Stimulated activated memory B cell treated with anti-CD40 and anti-IgM and Interleukin-4, amounts not matched to agents 10 μg/mL and 1 μg/mL and 100 μg/mL, for 72 hours (primary cell): ENCODE measurements around the gene TRMO.

Source experiments
- ATAC-seq: fragments of 150-1000 bp; cut with Tn5 transposase; 2 replicates; pipeline ENCODE4 v1.10.0; 2021
- H3K27ac Mint-ChIP-seq: one replicate; pipeline ENCODE4 v1.8.0; 2022; ENCODE audit warnings: mild to moderate bottlenecking, mixed read lengths
- H3K27me3 Mint-ChIP-seq: one replicate; pipeline ENCODE4 v1.8.0; 2022; ENCODE audit warnings: mixed read lengths
- H3K36me3 Mint-ChIP-seq: one replicate; pipeline ENCODE4 v1.8.0; 2022; ENCODE audit warnings: mixed read lengths
- H3K4me1 Mint-ChIP-seq: one replicate; pipeline ENCODE4 v1.8.0; 2022; ENCODE audit warnings: mixed read lengths
- H3K4me3 Mint-ChIP-seq: one replicate; pipeline ENCODE4 v1.8.0; 2022; ENCODE audit warnings: mild to moderate bottlenecking, moderate library complexity, mixed read lengths
- H3K9me3 Mint-ChIP-seq: one replicate; pipeline ENCODE4 v1.8.0; 2022; ENCODE audit warnings: mixed read lengths

TRMO gene

GRCh38 chr9:97925497-97926334 is 3.4 kb upstream of the TRMO start:
- Mint-ChIP-seq H3K36me3 (no peaks in the 10 kb centered on the region), H3K27ac (no peak overlapping the region), H3K4me3 (no peak overlapping the region), H3K27me3 (no peaks in the 10 kb centered on the region), H3K9me3 (no peaks in the 10 kb centered on the region), H3K4me1 (peaks cover 36% of the 10 kb centered on the region)
- ATAC-seq = no peak

- no peak for ATAC-seq
- H3K9me3 Mint-ChIP-seq = no peaks in the 10 kb centered on the region
- H3K4me1 Mint-ChIP-seq = peaks cover 49% of the 10 kb centered on the region
- H3K27me3 Mint-ChIP-seq = no peaks in the 10 kb centered on the region
- H3K36me3 Mint-ChIP-seq = peaks cover under 1% of the 10 kb centered on the region
- H3K27ac Mint-ChIP-seq = peak overlapping the region; percentile 97
- H3K4me3 Mint-ChIP-seq = no peak overlapping the region
These were observed 2.1 kb upstream of the TRMO start for GRCh38 chr9:97924386-97924785.

- peak overlapping the region; percentile 97 for H3K27ac Mint-ChIP-seq
- H3K27me3 Mint-ChIP-seq = no peaks in the 10 kb centered on the region
- peaks cover 8% of the 10 kb centered on the region for H3K36me3 Mint-ChIP-seq
- H3K4me3 Mint-ChIP-seq = peak overlapping the region; percentile 61
- no peaks in the 10 kb centered on the region for H3K9me3 Mint-ChIP-seq
- peak; percentile 52 for ATAC-seq
- peaks cover 57% of the 10 kb centered on the region for H3K4me1 Mint-ChIP-seq
These were observed 1.3 kb upstream of the TRMO start for GRCh38 chr9:97923529-97924108.

- H3K36me3 Mint-ChIP-seq = peaks cover 31% of the 10 kb centered on the region
- H3K27me3 Mint-ChIP-seq = no peaks in the 10 kb centered on the region
- H3K4me1 Mint-ChIP-seq = peaks cover 58% of the 10 kb centered on the region
- no peak overlapping the region for H3K4me3 Mint-ChIP-seq
- no peak for ATAC-seq
- H3K27ac Mint-ChIP-seq = peak overlapping the region; percentile 72
- no peaks in the 10 kb centered on the region for H3K9me3 Mint-ChIP-seq
These were observed 3.0 kb downstream of the TRMO start for GRCh38 chr9:97919217-97919813.

- H3K27ac Mint-ChIP-seq = peak overlapping the region; percentile 72
- H3K4me3 Mint-ChIP-seq = no peak overlapping the region
- H3K4me1 Mint-ChIP-seq = peaks cover 51% of the 10 kb centered on the region
- ATAC-seq = no peak
- H3K9me3 Mint-ChIP-seq = no peaks in the 10 kb centered on the region
- H3K27me3 Mint-ChIP-seq = no peaks in the 10 kb centered on the region
- peaks cover 37% of the 10 kb centered on the region for H3K36me3 Mint-ChIP-seq
These were observed 3.7 kb downstream of the TRMO start for GRCh38 chr9:97918611-97919010.

- H3K27ac Mint-ChIP-seq = no peak overlapping the region
- peaks cover 31% of the 10 kb centered on the region for H3K4me1 Mint-ChIP-seq
- no peak overlapping the region for H3K4me3 Mint-ChIP-seq
- H3K27me3 Mint-ChIP-seq = no peaks in the 10 kb centered on the region
- no peak for ATAC-seq
- H3K9me3 Mint-ChIP-seq = no peaks in the 10 kb centered on the region
- H3K36me3 Mint-ChIP-seq = peaks cover 50% of the 10 kb centered on the region
These were observed 10.3 kb downstream of the TRMO start for GRCh38 chr9:97911970-97912369.

GRCh38 chr9:97911528-97911927 is 10.8 kb downstream of the TRMO start:
- H3K4me1 Mint-ChIP-seq = peaks cover 36% of the 10 kb centered on the region
- no peak overlapping the region for H3K27ac Mint-ChIP-seq
- no peaks in the 10 kb centered on the region for H3K9me3 Mint-ChIP-seq
- no peak overlapping the region for H3K4me3 Mint-ChIP-seq
- peaks cover 47% of the 10 kb centered on the region for H3K36me3 Mint-ChIP-seq
- H3K27me3 Mint-ChIP-seq = no peaks in the 10 kb centered on the region
- no peak for ATAC-seq

- Mint-ChIP-seq H3K36me3 (peaks cover 49% of the 10 kb centered on the region), H3K27me3 (no peaks in the 10 kb centered on the region), H3K4me3 (no peak overlapping the region), H3K9me3 (no peaks in the 10 kb centered on the region), H3K4me1 (peaks cover 47% of the 10 kb centered on the region), H3K27ac (peak overlapping the region; percentile 17)
- ATAC-seq = no peak
These were observed 11.9 kb downstream of the TRMO start for GRCh38 chr9:97910357-97910756.

- ATAC-seq = peak; percentile 34
- H3K4me3 Mint-ChIP-seq = no peak overlapping the region
- peak overlapping the region; percentile 17 for H3K27ac Mint-ChIP-seq
- no peaks in the 10 kb centered on the region for H3K9me3 Mint-ChIP-seq
- H3K27me3 Mint-ChIP-seq = no peaks in the 10 kb centered on the region
- H3K36me3 Mint-ChIP-seq = peaks cover 43% of the 10 kb centered on the region
- peaks cover 47% of the 10 kb centered on the region for H3K4me1 Mint-ChIP-seq
These were observed 13.6 kb downstream of the TRMO start for GRCh38 chr9:97908705-97909104.

- no peaks in the 10 kb centered on the region for H3K27me3 Mint-ChIP-seq
- peaks cover 37% of the 10 kb centered on the region for H3K36me3 Mint-ChIP-seq
- H3K4me3 Mint-ChIP-seq = no peak overlapping the region
- no peaks in the 10 kb centered on the region for H3K9me3 Mint-ChIP-seq
- no peak for ATAC-seq
- peaks cover 47% of the 10 kb centered on the region for H3K4me1 Mint-ChIP-seq
- H3K27ac Mint-ChIP-seq = peak overlapping the region; percentile 22
These were observed 14.7 kb downstream of the TRMO start for GRCh38 chr9:97907632-97908031.

GRCh38 chr9:97907046-97907445 is 15.3 kb downstream of the TRMO start:
- Mint-ChIP-seq H3K9me3 (no peaks in the 10 kb centered on the region), H3K4me3 (no peak overlapping the region), H3K27ac (peak overlapping the region; percentile 91), H3K4me1 (peaks cover 47% of the 10 kb centered on the region), H3K36me3 (peaks cover 37% of the 10 kb centered on the region), H3K27me3 (no peaks in the 10 kb centered on the region)
- no peak for ATAC-seq

GRCh38 chr9:97906236-97906831 is 16.0 kb downstream of the TRMO start:
- H3K27ac Mint-ChIP-seq = peak overlapping the region; percentile 91
- ATAC-seq = no peak
- peaks cover 37% of the 10 kb centered on the region for H3K36me3 Mint-ChIP-seq
- H3K27me3 Mint-ChIP-seq = no peaks in the 10 kb centered on the region
- H3K4me1 Mint-ChIP-seq = peaks cover 48% of the 10 kb centered on the region
- H3K9me3 Mint-ChIP-seq = no peaks in the 10 kb centered on the region
- H3K4me3 Mint-ChIP-seq = peak overlapping the region; percentile 57

- H3K27ac Mint-ChIP-seq = peak overlapping the region; percentile 91
- H3K4me1 Mint-ChIP-seq = peaks cover 49% of the 10 kb centered on the region
These were observed 17.1 kb downstream of the TRMO start for GRCh38 chr9:97905228-97905627.

GRCh38 chr9:97904725-97905124 is 17.6 kb downstream of the TRMO start:
- Mint-ChIP-seq H3K4me1 (peaks cover 49% of the 10 kb centered on the region), H3K27ac (peak overlapping the region; percentile 91), H3K27me3 (no peaks in the 10 kb centered on the region), H3K4me3 (no peak overlapping the region), H3K9me3 (no peaks in the 10 kb centered on the region), H3K36me3 (peaks cover 33% of the 10 kb centered on the region)
- ATAC-seq = no peak

More at GRCh38 chr9:97905228-97905627, 17.1 kb downstream of the TRMO start:
- H3K27me3 Mint-ChIP-seq = no peaks in the 10 kb centered on the region
- ATAC-seq = no peak
- H3K9me3 Mint-ChIP-seq = no peaks in the 10 kb centered on the region
- H3K4me3 Mint-ChIP-seq = no peak overlapping the region
- peaks cover 29% of the 10 kb centered on the region for H3K36me3 Mint-ChIP-seq

GRCh38 chr9:97903177-97903576 is 19.1 kb downstream of the TRMO start:
- H3K27me3 Mint-ChIP-seq = no peaks in the 10 kb centered on the region
- no peak overlapping the region for H3K4me3 Mint-ChIP-seq
- H3K9me3 Mint-ChIP-seq = no peaks in the 10 kb centered on the region
- peaks cover 32% of the 10 kb centered on the region for H3K36me3 Mint-ChIP-seq
- ATAC-seq = no peak
- no peak overlapping the region for H3K27ac Mint-ChIP-seq
- peaks cover 40% of the 10 kb centered on the region for H3K4me1 Mint-ChIP-seq
